GM23248 (cell line): ENCODE results near the gene PRKAR1B. TPM values are rescaled to one million over a fixed set of nuclear protein-coding genes. Genes with fewer than 3 reads are reported as not detected.

Source experiments
- DNase-seq: peaks from one replicate; pipeline ENCODE4 v3.0.0-alpha.2; 2015
- H2AFZ ChIP-seq: fragments of 200-600 bp; sonication (generic); 2 replicates; pipeline ENCODE4 v1.6.1; 2016; ENCODE audit warnings: antibody characterized with exemption
- H3F3A ChIP-seq: fragments of 200-600 bp; sonication (generic); 2 replicates; pipeline ENCODE4 v1.6.1; 2016; ENCODE audit warnings: mild to moderate bottlenecking, antibody characterized with exemption, mixed run types; ENCODE audit not compliant: insufficient read depth
- H3K27ac ChIP-seq: fragments of 200-600 bp; sonication (generic); 2 replicates; pipeline ENCODE4 v1.5.1; 2016; ENCODE audit warnings: mild to moderate bottlenecking
- H3K27me3 ChIP-seq: fragments of 200-600 bp; sonication (generic); replicated peaks from 2 replicates; pipeline ENCODE4 v1.6.1; 2016; ENCODE audit warnings: mild to moderate bottlenecking; ENCODE audit not compliant: insufficient read depth
- H3K36me3 ChIP-seq: fragments of 200-600 bp; sonication (generic); 2 replicates; pipeline ENCODE4 v1.6.1; 2016; ENCODE audit warnings: low read depth, mild to moderate bottlenecking
- H3K4me1 ChIP-seq: fragments of 200-600 bp; sonication (generic); 2 replicates; pipeline ENCODE4 v1.6.1; 2016; ENCODE audit warnings: mild to moderate bottlenecking; ENCODE audit not compliant: insufficient read depth
- H3K4me2 ChIP-seq: fragments of 200-600 bp; sonication (generic); one replicate; pipeline ENCODE4 v1.6.1; 2016; ENCODE audit warnings: mild to moderate bottlenecking; ENCODE audit not compliant: unreplicated experiment
- H3K4me3 ChIP-seq: fragments of 200-600 bp; sonication (generic); 2 replicates; pipeline ENCODE4 v1.5.1; 2016; ENCODE audit warnings: mild to moderate bottlenecking
- H3K79me2 ChIP-seq: fragments of 200-600 bp; sonication (generic); 2 replicates; pipeline ENCODE4 v1.6.1; 2016; ENCODE audit warnings: mild to moderate bottlenecking; ENCODE audit not compliant: insufficient read depth
- H3K9ac ChIP-seq: fragments of 200-600 bp; sonication (generic); 2 replicates; pipeline ENCODE4 v1.6.1; 2016; ENCODE audit warnings: mild to moderate bottlenecking
- H3K9me2 ChIP-seq: fragments of 200-600 bp; sonication (generic); 2 replicates; pipeline ENCODE4 v1.6.1; 2016; ENCODE audit warnings: mixed run types, mild to moderate bottlenecking, moderate library complexity; ENCODE audit not compliant: insufficient read depth
- H3K9me3 ChIP-seq: fragments of 200-600 bp; sonication (generic); one replicate; pipeline ENCODE4 v1.6.1; 2017; ENCODE audit warnings: low read depth
- H4K20me1 ChIP-seq: fragments of 200-600 bp; sonication (generic); 2 replicates; pipeline ENCODE4 v1.6.0; 2016; ENCODE audit not compliant: insufficient read depth
- EZH2 ChIP-seq: fragments of 200-600 bp; sonication (generic); IDR thresholded peaks from 2 replicates; pipeline ENCODE4 v1.6.1; 2018; ENCODE audit warnings: antibody characterized with exemption, mild to moderate bottlenecking; ENCODE audit not compliant: insufficient read depth, poor library complexity, severe bottlenecking
- EZH2phosphoT487 ChIP-seq: fragments of 200-600 bp; sonication (generic); IDR thresholded peaks from 2 replicates; pipeline ENCODE4 v1.6.1; 2018; ENCODE audit warnings: antibody characterized with exemption, moderate library complexity, mild to moderate bottlenecking, low read depth; ENCODE audit not compliant: insufficient read depth
- WGBS, 2 experiments: methylation state at CpG; one replicate each; pipeline ENCODE4 v1.1.6; 2015 to 2017; ENCODE audit warnings: low lambda C conversion rate in 2 of 2, low coverage in 1 of 2; ENCODE audit errors: missing lambda C conversion rate in 2 of 2; 5-methylcytosine and 5-hydroxymethylcytosine counted together
- in situ Hi-C: fragments of 300-500 bp; cut with MboI; formaldehyde crosslinking; loops from 2 replicates; pipeline ENCODE4 v1.15.0; 2020
- polyA plus RNA-seq: library from polyadenylated mRNA; unstranded; fragments of >200 nt; fragmentation: Nextera tagmentation; extraction: Ambion mirVana; gene quantifications from 2 replicates; pipeline ENCODE4 v1.2.1, GENCODE V29; 2016
- total RNA-seq: library from RNA; depleted of rRNA; stranded (reverse); fragments of >200 nt; shearing (Covaris generic); gene quantifications from 2 replicates; pipeline ENCODE4 v1.2.3, GENCODE V29; 2014

Gene PRKAR1B
- total and polyA plus RNA-seq, 2 experiments from 2014 or later, result 10.2 to 12.9 TPM

GRCh38 chr7:772861-773621 is 46.0 kb upstream of the PRKAR1B start:
- H2AFZ ChIP-seq, result no peak overlapping the region
- H3F3A ChIP-seq, result no peaks in the 10 kb centered on the region
- 94 to 97% methylated on average over 30 to 32 of the region's 32 CpGs for WGBS, 2 experiments
- no peak overlapping the region for H3K9ac ChIP-seq
- no peak for DNase-seq
- H3K36me3 ChIP-seq, result no peaks in the 10 kb centered on the region; the same call in 1 of the 2 replicates
- no peaks in the 10 kb centered on the region for H3K79me2 ChIP-seq
- no peaks in the 10 kb centered on the region for H3K27me3 ChIP-seq
- H3K9me3 ChIP-seq, result no peaks in the 10 kb centered on the region
- H3K9me2 ChIP-seq, result no peaks in the 10 kb centered on the region
- H4K20me1 ChIP-seq, result no peaks in the 10 kb centered on the region
- no peak overlapping the region for H3K4me3 ChIP-seq
- H3K4me1 ChIP-seq, result no peaks in the 10 kb centered on the region
- no peak overlapping the region for H3K27ac ChIP-seq
- in situ Hi-C loops, result no loop called here
- TF ChIP-seq EZH2 (no peak), EZH2phosphoT487 (no peak)
- H3K4me2 ChIP-seq, result no peak overlapping the region

GRCh38 chr7:772392-772791 is 45.3 kb upstream of the PRKAR1B start:
- no peak overlapping the region for H3K4me2 ChIP-seq
- no peaks in the 10 kb centered on the region for H3K9me2 ChIP-seq
- no peaks in the 10 kb centered on the region for H3F3A ChIP-seq
- no peaks in the 10 kb centered on the region; the same call in 1 of the 2 replicates for H3K36me3 ChIP-seq
- H3K9ac ChIP-seq, result no peak overlapping the region
- H3K79me2 ChIP-seq, result no peaks in the 10 kb centered on the region
- no peak overlapping the region for H3K4me3 ChIP-seq
- H4K20me1 ChIP-seq, result no peaks in the 10 kb centered on the region
- TF ChIP-seq EZH2phosphoT487, result no peak
- no peak for TF ChIP-seq EZH2
- no peak for DNase-seq
- H2AFZ ChIP-seq, result no peak overlapping the region
- H3K9me3 ChIP-seq, result no peaks in the 10 kb centered on the region
- WGBS, 2 experiments, result 92 to 97% methylated on average over 13 of the region's 13 CpGs
- H3K27ac ChIP-seq, result no peak overlapping the region
- H3K27me3 ChIP-seq, result no peaks in the 10 kb centered on the region
- H3K4me1 ChIP-seq, result no peaks in the 10 kb centered on the region
- in situ Hi-C loops, result no loop called here

- no peaks in the 10 kb centered on the region for H3F3A ChIP-seq
These were observed 44.9 kb upstream of the PRKAR1B start for GRCh38 chr7:772005-772294.

GRCh38 chr7:771234-772004 is 44.3 kb upstream of the PRKAR1B start:
- in situ Hi-C loops, result no loop called here
- Histone ChIP-seq H3K9ac (no peak overlapping the region), H3F3A (no peaks in the 10 kb centered on the region), H3K9me3 (no peaks in the 10 kb centered on the region), H3K4me2 (no peak overlapping the region), H3K27me3 (no peaks in the 10 kb centered on the region), H2AFZ (no peak overlapping the region), H3K4me3 (no peak overlapping the region), H3K79me2 (no peaks in the 10 kb centered on the region), H4K20me1 (no peaks in the 10 kb centered on the region), H3K36me3 (peaks cover 2% of the 10 kb centered on the region; the same call in 1 of the 2 replicates), H3K4me1 (no peaks in the 10 kb centered on the region), H3K9me2 (no peaks in the 10 kb centered on the region), H3K27ac (no peak overlapping the region)
- 45 to 50% methylated on average over 21 to 24 of the region's 24 CpGs for WGBS, 2 experiments
- no peak for TF ChIP-seq EZH2phosphoT487
- TF ChIP-seq EZH2, result no peak
- peak; percentile 39 for DNase-seq

More at GRCh38 chr7:772005-772294, 44.9 kb upstream of the PRKAR1B start:
- Histone ChIP-seq H3K27ac (no peak overlapping the region), H2AFZ (no peak overlapping the region), H3K9me3 (no peaks in the 10 kb centered on the region), H3K27me3 (no peaks in the 10 kb centered on the region), H3K4me3 (no peak overlapping the region), H3K9me2 (no peaks in the 10 kb centered on the region), H3K9ac (no peak overlapping the region), H3K4me2 (no peak overlapping the region), H4K20me1 (no peaks in the 10 kb centered on the region), H3K4me1 (no peaks in the 10 kb centered on the region), H3K79me2 (no peaks in the 10 kb centered on the region), H3K36me3 (no peaks in the 10 kb centered on the region; the same call in 1 of the 2 replicates)
- no peak for DNase-seq
- no peak for TF ChIP-seq EZH2phosphoT487
- no peak for TF ChIP-seq EZH2
- in situ Hi-C loops, result no loop called here
- WGBS, 2 experiments, result 90 to 92% methylated on average over 11 of the region's 11 CpGs
